GM19467 (cell line): ENCODE results near the gene C17orf114.

Source experiments
- ATAC-seq: cut with Tn5 transposase; IDR thresholded peaks from one replicate; pipeline ENCODE4 v1.9.1; 2021; ENCODE audit warnings: mild to moderate bottlenecking, moderate library complexity; ENCODE audit not compliant: unreplicated experiment

The C17orf114 gene

GRCh38 chr17:4802228-4802627 lies at the start of gene C17orf114:
C17orf114 (minus strand) TSS chr17:4802328.
- ATAC-seq, result no peak

DNA sequence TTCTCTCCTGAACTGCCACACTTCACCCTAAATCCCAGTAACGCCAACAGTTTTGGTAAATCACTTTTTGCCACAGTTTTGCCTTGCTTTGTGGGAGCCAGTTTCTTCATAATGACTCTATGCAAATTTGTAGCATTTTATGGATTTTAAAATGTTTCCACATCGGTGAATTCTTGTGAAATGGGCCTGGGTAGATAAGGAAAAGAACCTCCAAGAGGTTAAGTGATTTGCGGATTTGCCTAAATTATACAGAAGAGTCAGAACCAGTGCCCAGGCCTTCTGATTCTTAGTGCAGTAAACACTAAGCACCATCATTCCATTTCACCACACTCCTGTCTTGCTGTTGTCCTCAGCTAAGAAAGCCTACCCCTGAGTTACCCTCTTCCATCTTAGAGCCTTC lies 49.0 kb upstream of the C17orf114 start:
- no peak for ATAC-seq

- no peak for ATAC-seq
These were observed 48.1 kb upstream of the C17orf114 start for GRCh38 chr17:4850246-4850645.

- no peak for ATAC-seq
These were observed 46.9 kb upstream of the C17orf114 start for GRCh38 chr17:4849011-4849536.

DNA sequence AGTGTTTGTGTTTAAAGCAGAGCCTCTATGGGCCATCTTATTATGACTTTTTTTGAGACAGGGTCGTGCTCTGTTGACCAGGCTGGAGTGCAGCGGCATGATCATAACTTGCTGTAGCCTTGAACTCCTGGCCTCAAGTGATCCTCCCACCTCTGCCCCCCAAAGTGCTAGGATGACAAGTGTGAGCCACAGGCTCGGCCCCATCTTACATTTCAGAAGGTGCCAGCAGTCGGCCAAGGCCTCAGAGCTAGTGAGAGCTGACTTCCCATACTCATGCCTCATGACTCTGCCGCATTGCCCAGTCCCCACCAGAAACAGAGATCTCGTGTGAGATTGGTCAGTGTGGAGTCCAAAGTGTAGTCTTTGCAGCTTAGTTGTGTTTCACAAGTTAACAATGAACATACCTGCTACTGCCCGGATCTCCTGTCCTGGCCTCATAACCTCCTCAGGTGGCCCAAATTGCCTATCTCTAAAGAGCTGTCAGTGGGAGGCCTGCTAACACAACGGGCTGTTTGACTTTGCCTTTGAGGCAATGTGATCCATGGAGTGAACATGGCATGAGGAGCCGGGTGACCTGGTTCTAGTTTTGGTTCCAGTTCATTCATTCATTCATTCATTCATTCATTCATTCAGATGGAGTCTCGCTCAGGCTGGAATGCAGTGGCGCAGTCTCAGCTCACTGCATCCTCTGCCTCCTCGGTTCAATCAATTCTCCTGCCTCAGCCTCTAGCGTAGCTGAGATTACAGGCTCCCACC lies 44.7 kb upstream of the C17orf114 start:
- no peak for ATAC-seq

GRCh38 chr17:4845118-4845517 lies 43.0 kb upstream of the C17orf114 start:
- ATAC-seq, result no peak

DNA sequence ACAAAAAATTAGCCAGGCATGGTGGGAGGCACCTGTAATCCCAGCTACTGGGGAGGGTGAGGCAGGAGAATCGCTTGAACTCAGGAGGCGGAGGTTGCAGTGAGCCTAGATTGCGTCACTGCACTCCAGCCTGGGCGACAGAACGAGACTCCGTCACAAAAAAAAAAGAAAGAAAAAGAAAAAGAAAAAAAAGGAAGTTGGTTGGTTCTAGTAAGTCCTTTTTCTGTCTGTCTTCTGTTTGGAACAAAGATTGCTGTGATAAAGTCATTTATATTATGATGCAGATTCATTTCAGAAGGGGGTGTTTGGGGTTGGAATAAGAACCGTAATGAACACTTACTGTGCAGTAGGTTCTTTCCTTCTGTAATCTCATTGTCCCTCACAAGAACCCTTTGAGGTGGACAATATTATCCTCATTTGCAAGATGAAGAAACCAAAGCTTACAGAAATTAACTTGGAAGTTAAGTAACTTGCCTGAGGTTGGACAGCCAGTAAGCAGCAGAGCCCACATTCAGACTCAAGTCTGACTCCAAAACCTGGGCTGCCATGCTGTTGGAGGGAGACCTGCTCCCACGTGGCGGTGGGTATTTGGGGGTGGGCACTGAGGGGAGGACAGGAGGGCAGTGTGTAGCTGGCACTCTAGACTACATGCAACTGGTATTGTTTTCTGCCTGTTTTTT lies 41.3 kb upstream of the C17orf114 start:
- ATAC-seq, result no peak

- ATAC-seq, result no peak
These were observed 40.2 kb upstream of the C17orf114 start for GRCh38 chr17:4842376-4842775.

DNA sequence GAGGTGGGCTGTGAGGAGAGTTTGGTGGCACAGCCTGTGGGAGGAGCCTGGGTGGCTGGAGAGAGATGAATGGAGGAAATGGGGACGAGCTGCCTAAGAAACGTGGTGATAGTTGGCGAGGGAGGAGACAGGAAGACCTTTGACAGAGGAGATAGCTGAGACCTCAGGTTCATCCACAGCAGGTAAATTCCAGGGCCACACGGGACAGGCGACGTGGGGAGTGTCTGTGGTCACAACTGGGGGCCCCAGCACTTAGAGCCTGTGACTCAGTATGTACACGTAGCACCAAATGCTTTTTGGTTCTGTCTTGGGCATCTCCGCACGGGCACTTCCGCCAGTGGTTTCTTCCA lies 38.7 kb upstream of the C17orf114 start:
- no peak for ATAC-seq

GRCh38 chr17:4839965-4840892 lies 38.1 kb upstream of the C17orf114 start:
- no peak for ATAC-seq

DNA sequence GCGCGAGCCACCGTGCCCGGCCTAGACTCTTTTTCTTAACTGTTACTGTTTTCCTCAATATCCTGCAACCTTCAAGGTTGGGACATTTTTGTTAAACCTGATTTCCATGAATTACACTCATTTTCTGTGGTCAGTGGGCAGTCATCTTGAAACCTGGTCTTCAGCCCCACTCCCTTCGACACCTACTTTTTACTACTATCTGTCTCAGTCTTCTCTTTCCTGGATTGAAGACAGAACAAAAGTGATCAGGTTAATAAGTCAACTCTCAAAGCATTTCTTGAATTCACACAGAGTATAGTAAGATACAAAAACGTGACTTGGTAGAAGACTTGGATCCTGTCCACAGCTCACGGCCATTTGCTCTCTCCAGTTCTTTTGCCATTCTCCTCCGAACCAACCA lies 37.1 kb upstream of the C17orf114 start:
- ATAC-seq, result no peak

GRCh38 chr17:4838309-4838785 lies 36.2 kb upstream of the C17orf114 start:
- no peak for ATAC-seq

DNA sequence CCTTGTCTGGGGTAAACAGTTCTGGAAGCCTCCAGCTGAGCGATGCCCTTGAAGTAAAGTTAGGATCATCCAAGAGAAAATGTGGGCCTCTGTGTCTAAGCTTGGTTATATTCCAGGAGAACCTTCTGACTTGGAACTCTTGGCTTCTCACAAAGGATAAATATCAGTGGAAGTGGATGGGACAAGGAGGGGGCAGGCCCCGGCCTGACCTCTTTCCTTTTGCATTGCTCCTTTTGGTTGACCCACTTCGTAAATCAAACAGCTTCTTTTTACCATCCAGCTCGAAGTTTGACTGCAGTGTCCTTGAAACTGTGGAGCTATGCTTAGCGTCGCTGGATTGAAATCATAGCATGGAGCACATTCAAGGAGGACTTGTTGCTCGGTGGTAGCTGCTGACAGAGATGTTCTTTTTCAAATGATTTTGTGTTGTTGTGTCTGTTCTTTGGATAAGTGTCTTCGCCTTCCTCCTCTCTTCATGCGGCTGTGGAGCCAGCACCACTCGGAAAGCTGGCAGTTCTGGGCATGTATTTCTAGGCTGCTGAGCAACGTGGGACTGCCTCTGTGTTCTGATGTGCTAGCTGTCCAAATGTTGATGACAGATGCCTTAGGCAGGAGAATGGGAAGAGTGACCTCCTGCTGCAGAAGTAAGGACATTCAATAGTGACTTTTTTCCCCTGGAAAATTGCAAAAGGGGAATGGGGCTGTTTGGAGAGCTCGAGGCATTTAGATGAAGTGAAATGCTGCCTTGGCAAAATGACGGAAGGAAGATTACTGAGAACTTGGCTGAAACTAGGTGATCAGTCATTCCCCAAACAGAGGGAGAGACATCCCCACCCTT lies 35.6 kb upstream of the C17orf114 start:
- ATAC-seq, result no peak

DNA sequence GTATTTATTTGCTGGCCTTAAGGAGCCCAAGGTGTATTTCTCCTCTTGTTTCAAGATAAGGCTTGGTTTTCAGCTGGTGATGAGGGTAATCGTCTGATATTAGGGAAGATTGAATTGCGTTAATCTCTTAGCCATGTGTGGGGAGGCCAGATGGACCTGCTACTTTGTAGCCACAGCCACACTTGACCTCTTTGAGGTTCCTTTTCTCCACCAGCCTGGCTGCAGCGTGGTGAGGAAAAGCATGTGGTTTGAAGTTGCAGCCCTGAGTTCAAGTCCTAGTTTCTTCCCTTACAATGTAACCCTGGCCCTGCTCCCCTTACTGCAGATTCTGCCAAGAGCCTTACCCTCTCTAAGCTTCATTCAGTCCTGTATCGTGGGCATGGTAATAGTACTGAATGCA lies 34.1 kb upstream of the C17orf114 start:
- ATAC-seq, result no peak

DNA sequence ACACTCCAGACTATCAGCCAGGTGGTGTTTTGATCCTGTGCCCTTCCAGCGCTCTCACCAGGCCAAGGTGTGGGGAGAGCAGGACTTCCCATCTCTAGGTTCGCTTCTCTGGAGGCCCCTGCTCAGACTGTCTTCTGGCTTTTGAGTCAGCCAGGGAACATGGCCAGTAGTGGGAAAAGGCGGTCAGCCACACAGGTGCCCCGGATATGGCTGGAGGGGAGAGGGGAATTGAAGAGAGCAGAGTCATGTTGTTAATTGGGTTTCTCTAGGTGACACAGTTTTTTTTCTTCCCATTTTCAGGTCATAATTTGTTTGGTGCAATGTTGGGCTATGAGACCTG lies 32.5 kb upstream of the C17orf114 start:
- ATAC-seq, result no peak

DNA sequence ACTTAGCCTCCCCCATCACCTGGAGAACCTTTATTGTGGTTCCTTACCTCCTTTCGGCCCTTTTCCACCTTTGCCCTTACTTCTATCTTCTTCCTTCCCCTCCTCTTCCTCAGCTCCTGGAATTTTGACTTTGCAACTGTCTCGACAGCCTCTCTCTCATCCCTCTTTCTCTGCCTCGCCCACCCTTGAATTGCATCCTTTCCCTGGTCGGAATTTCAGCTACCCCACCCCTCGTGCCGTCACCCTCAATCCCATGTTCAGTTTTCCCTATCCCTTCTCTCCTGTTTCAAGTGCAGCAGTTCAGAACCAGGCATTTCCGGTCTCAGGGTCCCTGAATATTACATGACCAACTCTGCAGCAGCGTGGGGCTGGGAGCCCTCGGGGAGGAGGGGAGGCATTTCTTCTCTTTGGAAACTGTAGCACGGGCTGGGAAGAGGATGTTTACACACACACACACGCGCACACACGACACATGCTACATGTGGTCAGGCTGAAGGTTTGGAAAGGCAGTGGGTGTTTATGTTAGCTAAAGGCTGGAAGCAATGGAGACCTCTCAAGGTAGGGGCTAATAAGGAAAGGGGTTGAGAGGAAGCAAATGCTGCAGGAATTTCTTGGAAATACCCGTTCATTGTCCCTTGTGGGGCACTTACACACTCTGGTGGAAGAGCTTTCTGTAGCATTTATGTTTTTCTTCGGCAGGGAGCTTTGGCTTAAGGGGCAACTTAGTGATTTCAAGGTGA lies 32.0 kb upstream of the C17orf114 start:
- no peak for ATAC-seq

DNA sequence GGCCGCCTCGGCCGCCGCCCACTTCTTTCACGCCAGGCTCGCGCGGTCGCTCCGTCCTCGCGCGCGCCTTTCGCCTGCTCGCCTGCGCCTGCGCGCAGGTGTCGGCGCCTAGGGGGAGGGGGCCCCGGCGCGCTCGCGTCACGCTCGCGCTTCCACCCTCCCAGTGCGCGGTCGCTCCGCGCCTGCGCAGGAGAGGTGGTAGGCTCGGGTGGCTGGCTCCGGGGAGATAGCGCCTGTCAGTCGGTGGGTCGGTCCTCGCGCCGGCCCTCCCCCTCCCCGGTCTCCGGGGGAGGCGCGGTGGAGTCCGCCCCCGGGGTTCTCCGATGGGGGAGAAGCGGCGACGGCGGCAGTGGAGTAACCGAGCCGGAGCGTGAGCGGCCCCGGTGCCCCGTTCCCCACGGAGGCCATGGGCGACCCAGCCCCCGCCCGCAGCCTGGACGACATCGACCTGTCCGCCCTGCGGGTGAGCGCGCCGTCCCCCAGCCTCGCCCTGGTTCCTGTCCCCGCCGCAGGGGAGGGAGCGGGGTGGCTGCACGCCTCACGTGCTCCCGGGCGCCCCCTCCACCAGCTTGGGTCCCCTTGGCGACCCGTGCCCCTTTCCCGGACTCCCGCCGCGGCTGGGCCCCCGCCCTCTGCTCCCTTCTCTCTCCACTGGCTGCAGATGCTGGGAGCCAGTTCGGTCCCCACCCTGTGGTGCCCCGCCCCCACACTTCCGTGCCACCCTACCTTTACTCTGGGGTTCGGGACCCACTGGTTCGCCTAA lies 31.2 kb upstream of the C17orf114 start, which contains the start of gene MINK1:
Gene MINK1, plus strand, starts transcription at position 163 of the 763 bp plus-strand sequence. Its CDS starts 244 bp downstream, at position 407.
- peak; percentile 91 for ATAC-seq

DNA sequence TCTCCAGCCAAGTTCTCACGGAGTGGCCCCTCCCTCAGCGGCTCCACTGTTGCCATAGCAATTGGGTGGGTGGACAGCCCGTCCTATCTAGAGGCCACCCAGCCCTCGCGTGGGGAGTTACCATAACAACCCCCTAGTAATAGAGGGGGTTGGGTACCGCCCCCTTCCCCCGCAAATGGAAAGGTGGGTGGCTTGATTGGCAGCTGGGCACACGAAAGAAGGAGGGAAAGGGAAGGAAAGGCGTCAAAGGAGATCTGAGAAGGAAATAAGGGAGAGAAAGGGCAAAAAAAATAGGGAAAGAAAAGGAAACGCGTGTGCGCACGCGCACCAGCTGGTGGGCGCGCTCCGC lies 30.7 kb upstream of the C17orf114 start:
- peak; percentile 5 for ATAC-seq

- no peak for ATAC-seq
These were observed 25.3 kb upstream of the C17orf114 start for GRCh38 chr17:4827399-4827798.
